Smooth muscle cell (in vitro differentiated cells): Measurements from ENCODE around the gene SPG11. TPM values are rescaled to one million over a fixed set of nuclear protein-coding genes. Genes with fewer than 3 reads are reported as not detected.
"Not testable (repeated sequence)": the region's sequence is repeated elsewhere in the genome, so short reads cannot be mapped to it uniquely, and the experiment has no call there.

Experiments used
- DNase-seq: peaks from one replicate; lab custom pipeline; 2025; ENCODE audit not compliant: unreplicated experiment; lab: John Stamatoyannopoulos, UW
- H2AFZ ChIP-seq: fragments of 200-600 bp; sonication (generic); 2 replicates; pipeline ENCODE4 v1.6.0; 2016; ENCODE audit warnings: antibody characterized with exemption, low read depth, mild to moderate bottlenecking
- H3F3A ChIP-seq: fragments of 200-600 bp; sonication (generic); 2 replicates; pipeline ENCODE4 v1.6.0; 2017; ENCODE audit warnings: antibody characterized with exemption, low read depth
- H3K27ac ChIP-seq: fragments of 200-600 bp; sonication (generic); 2 replicates; pipeline ENCODE4 v1.5.1; 2016; ENCODE audit warnings: low read depth, mild to moderate bottlenecking
- H3K27me3 ChIP-seq: fragments of 200-600 bp; sonication (generic); 2 replicates; pipeline ENCODE4 v1.6.1; 2016; ENCODE audit warnings: low read depth, mild to moderate bottlenecking
- H3K36me3 ChIP-seq: fragments of 200-600 bp; sonication (generic); 2 replicates; pipeline ENCODE4 v1.5.1; 2016; ENCODE audit warnings: low read depth
- H3K4me1 ChIP-seq: fragments of 200-600 bp; sonication (generic); 2 replicates; pipeline ENCODE4 v1.5.1; 2016; ENCODE audit warnings: low read depth
- H3K4me2 ChIP-seq: fragments of 200-600 bp; sonication (generic); 2 replicates; pipeline ENCODE4 v1.6.0; 2016; ENCODE audit warnings: mild to moderate bottlenecking
- H3K4me3 ChIP-seq: fragments of 200-600 bp; sonication (generic); 2 replicates; pipeline ENCODE4 v1.5.1; 2016; ENCODE audit warnings: mild to moderate bottlenecking
- H3K79me2 ChIP-seq: fragments of 200-600 bp; sonication (generic); 2 replicates; pipeline ENCODE4 v1.6.0; 2016; ENCODE audit warnings: low read depth, mild to moderate bottlenecking
- H3K9ac ChIP-seq: fragments of 200-600 bp; sonication (generic); 2 replicates; pipeline ENCODE4 v1.6.0; 2016; ENCODE audit warnings: low read depth
- H3K9me3 ChIP-seq: fragments of 200-600 bp; sonication (generic); replicated peaks from 2 replicates; pipeline ENCODE4 v1.5.1; 2016; ENCODE audit warnings: low read depth
- H4K20me1 ChIP-seq: fragments of 200-600 bp; sonication (generic); 2 replicates; pipeline ENCODE4 v1.6.0; 2016; ENCODE audit warnings: low read depth
- CTCF ChIP-seq: fragments of 200-600 bp; sonication (generic); IDR thresholded peaks from 2 replicates; pipeline ENCODE4 v1.5.1; 2017; ENCODE audit warnings: borderline replicate concordance, mild to moderate bottlenecking, antibody characterized with exemption; ENCODE audit not compliant: insufficient read depth, poor library complexity, severe bottlenecking
- WGBS: methylation state at CpG from one replicate; pipeline ENCODE4 v1.1.7; 2016; ENCODE audit warnings: low lambda C conversion rate; 5-methylcytosine and 5-hydroxymethylcytosine counted together
- polyA plus RNA-seq: library from polyadenylated mRNA; unstranded; fragments of >200 nt; fragmentation: Nextera tagmentation; extraction: Ambion mirVana; gene quantifications from 2 replicates; pipeline ENCODE4 v1.2.1, GENCODE V29; 2016
- total RNA-seq: library from RNA; depleted of rRNA; stranded (reverse); fragments of >200 nt; gene quantifications from 2 replicates; pipeline ENCODE4 v1.2.3, GENCODE V29; 2014

Gene SPG11
- total and polyA plus RNA-seq, 2 experiments from 2014 or later = 16.2 to 48.6 TPM

DNA sequence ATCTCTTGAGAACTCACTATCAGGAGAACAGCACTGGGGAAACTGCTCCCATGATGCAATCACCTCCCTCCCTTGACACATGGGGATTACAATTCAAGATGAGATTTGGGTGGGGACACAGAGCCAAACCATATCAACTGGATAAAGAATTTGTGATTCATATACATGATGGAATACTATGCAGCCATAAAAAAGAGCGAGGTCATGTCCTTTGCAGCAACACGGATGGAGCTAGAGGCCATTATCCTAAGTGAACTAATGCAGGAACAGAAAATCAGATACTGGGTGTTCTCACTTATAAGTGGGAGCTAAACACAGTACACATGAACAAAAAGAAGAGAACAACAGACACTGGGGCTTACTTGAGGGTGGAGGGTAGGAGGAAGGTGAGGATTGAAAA, 17.0 kb downstream of the SPG11 start:
- no peaks in the 10 kb centered on the region for H3F3A ChIP-seq
- no peaks in the 10 kb centered on the region for H3K27me3 ChIP-seq
- peaks cover 4% of the 10 kb centered on the region for H3K9me3 ChIP-seq
- H3K79me2 ChIP-seq = peaks cover 35% of the 10 kb centered on the region
- H3K4me3 ChIP-seq = no peak overlapping the region
- H3K27ac ChIP-seq = no peak overlapping the region
- no peaks in the 10 kb centered on the region for H3K4me1 ChIP-seq
- peaks cover 3% of the 10 kb centered on the region for H4K20me1 ChIP-seq
- no peak overlapping the region for H2AFZ ChIP-seq
- H3K36me3 ChIP-seq = peaks cover 17% of the 10 kb centered on the region
- DNase-seq = no peak
- H3K9ac ChIP-seq = no peak overlapping the region
- TF ChIP-seq CTCF = no peak
- WGBS = 96% methylated on average over 2 of the region's 2 CpGs
- no peak overlapping the region for H3K4me2 ChIP-seq

DNA sequence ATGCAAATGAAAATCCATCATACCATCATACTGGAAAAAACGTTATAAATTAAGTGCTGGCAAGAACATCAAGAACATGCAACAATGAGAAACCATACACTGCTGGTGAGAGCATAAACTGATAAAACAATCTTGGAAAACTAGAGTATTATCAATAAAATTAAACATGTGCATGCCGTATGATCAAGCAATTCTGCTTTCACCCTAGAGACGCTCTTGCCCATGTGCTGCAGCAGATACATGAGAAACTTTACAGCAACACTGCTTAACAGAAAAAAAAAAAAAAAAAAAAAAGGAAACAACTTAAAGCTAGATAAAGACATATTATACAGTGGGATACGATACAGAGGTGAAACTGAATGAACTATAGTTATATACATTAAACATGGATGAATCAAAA, 21.8 kb downstream of the SPG11 start:
- no peak overlapping the region for H3K4me2 ChIP-seq
- H2AFZ ChIP-seq = no peak overlapping the region
- H3K27me3 ChIP-seq = no peaks in the 10 kb centered on the region
- WGBS = 94% methylated on average over 4 of the region's 4 CpGs
- H4K20me1 ChIP-seq = peaks cover 3% of the 10 kb centered on the region
- no peak overlapping the region for H3K27ac ChIP-seq
- DNase-seq = no peak
- no peaks in the 10 kb centered on the region for H3F3A ChIP-seq
- H3K4me1 ChIP-seq = no peaks in the 10 kb centered on the region
- H3K4me3 ChIP-seq = no peak overlapping the region
- H3K9ac ChIP-seq = no peak overlapping the region
- H3K79me2 ChIP-seq = peaks cover 48% of the 10 kb centered on the region
- H3K9me3 ChIP-seq = peaks cover 4% of the 10 kb centered on the region
- peaks cover 5% of the 10 kb centered on the region for H3K36me3 ChIP-seq
- no peak for TF ChIP-seq CTCF

DNA sequence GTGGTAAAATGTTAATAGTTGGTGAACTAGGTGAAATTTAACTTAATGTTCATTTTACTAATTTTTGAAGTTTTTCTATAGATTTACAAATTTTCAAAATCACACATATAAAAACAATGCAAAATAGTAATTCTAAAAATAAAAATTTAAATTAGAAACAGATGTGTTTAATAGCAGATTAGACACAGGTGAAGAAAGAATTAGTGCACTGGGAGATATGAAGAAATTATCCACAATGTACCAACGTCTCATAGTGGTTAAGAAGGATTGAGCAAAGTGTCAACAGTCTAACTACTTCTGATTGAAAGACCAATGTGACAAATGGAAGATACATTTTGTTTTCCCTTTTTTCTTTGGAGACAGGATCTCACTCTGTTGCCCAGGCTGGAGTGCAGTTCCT, 26.5 kb downstream of the SPG11 start:
- Histone ChIP-seq H3K27me3 (no peaks in the 10 kb centered on the region), H3K4me2 (no peak overlapping the region), H2AFZ (no peak overlapping the region), H3K79me2 (peaks cover 17% of the 10 kb centered on the region), H3K4me1 (no peaks in the 10 kb centered on the region), H3K9me3 (no peaks in the 10 kb centered on the region), H3F3A (no peaks in the 10 kb centered on the region), H3K27ac (no peak overlapping the region), H3K9ac (no peak overlapping the region), H3K4me3 (no peak overlapping the region), H3K36me3 (peaks cover 10% of the 10 kb centered on the region), H4K20me1 (no peaks in the 10 kb centered on the region)
- TF ChIP-seq CTCF = no peak
- DNase-seq = no peak
- 84% methylated on average over 1 of the region's 1 CpG for whole genome bisulfite sequencing

GRCh38 chr15:44633603-44634002, 29.9 kb downstream of the SPG11 start:
- no peaks in the 10 kb centered on the region for H3K27me3 ChIP-seq
- no peak overlapping the region for H2AFZ ChIP-seq
- H3K4me1 ChIP-seq = no peaks in the 10 kb centered on the region
- H3K27ac ChIP-seq = no peak overlapping the region
- H3F3A ChIP-seq = no peaks in the 10 kb centered on the region
- 94% methylated on average over 5 of the region's 5 CpGs for WGBS
- H3K9me3 ChIP-seq = no peaks in the 10 kb centered on the region
- H3K79me2 ChIP-seq = no peaks in the 10 kb centered on the region
- no peaks in the 10 kb centered on the region for H4K20me1 ChIP-seq
- peaks cover 18% of the 10 kb centered on the region for H3K36me3 ChIP-seq
- no peak overlapping the region for H3K4me2 ChIP-seq
- TF ChIP-seq CTCF = no peak
- no peak overlapping the region for H3K4me3 ChIP-seq
- no peak for DNase-seq
- H3K9ac ChIP-seq = no peak overlapping the region

GRCh38 chr15:44625286-44625685, 38.2 kb downstream of the SPG11 start:
- H2AFZ ChIP-seq, H3K4me1 ChIP-seq, H3K27me3 ChIP-seq, H3K4me2 ChIP-seq, DNase-seq, H3K9ac ChIP-seq, H3F3A ChIP-seq, H3K79me2 ChIP-seq, H3K9me3 ChIP-seq, H3K4me3 ChIP-seq, H4K20me1 ChIP-seq, H3K27ac ChIP-seq: not testable (repeated sequence)
- peaks cover 20% of the 10 kb centered on the region for H3K36me3 ChIP-seq
- WGBS = 100% methylated on average over 2 of the region's 2 CpGs
